Gastrocnemius medialis (tissue), 4 donors: ENCODE measurements around the gene LAMA2. TPM values are rescaled to one million over a fixed set of nuclear protein-coding genes. Genes with fewer than 3 reads are reported as not detected.

ENCODE experiments used
- ATAC-seq, 2 donors: fragments of 150-250 bp; one replicate each; pipeline ENCODE4 v1.9.1; 2016
- DNase-seq, 2 donors: peaks; one replicate each; pipeline ENCODE4 v3.0.0-alpha.2; 2019
- H3K27ac ChIP-seq, 4 donors: fragments of 200-600 bp; sonication (generic); 1 replicate in 1 of 4; 2 replicates in 3 of 4; pipeline ENCODE4 v1.5.1; 2016 to 2018; ENCODE audit warnings: mild to moderate bottlenecking in 2 of 4, moderate library complexity in 1 of 4
- H3K27me3 ChIP-seq, 3 donors: fragments of 200-600 bp; sonication (generic) in 2 of 3; 1 replicate in 1 of 3; 2 replicates in 2 of 3; pipeline versions ENCODE4 v1.5.1 to v1.6.0; 2016 to 2019; ENCODE audit warnings: mild to moderate bottlenecking in 1 of 3, moderate library complexity in 1 of 3
- H3K36me3 ChIP-seq, 2 donors: fragments of 200-600 bp; sonication (generic) in 1 of 2; one replicate each; pipeline ENCODE4 v1.5.1; 2017 to 2018
- H3K4me1 ChIP-seq, 2 donors: fragments of 200-600 bp; sonication (generic) in 1 of 2; one replicate each; pipeline ENCODE4 v1.5.1; 2016 to 2017; ENCODE audit warnings: mild to moderate bottlenecking in 2 of 2
- H3K4me3 ChIP-seq, 4 donors: fragments of 200-600 bp; sonication (generic) in 3 of 4; 1 replicate in 1 of 4; 2 replicates in 3 of 4; pipeline ENCODE4 v1.5.1; 2016 to 2019; ENCODE audit warnings: mild to moderate bottlenecking in 2 of 4
- H3K9me3 ChIP-seq, 3 donors: fragments of 200-600 bp; sonication (generic) in 2 of 3; 1 replicate in 1 of 3; 2 replicates in 2 of 3; pipeline ENCODE4 v1.5.1; 2016 to 2019
- POLR2A ChIP-seq, 2 donors: fragments of 450-650 bp; IDR thresholded peaks; one replicate each; pipeline ENCODE4 v1.6.1; 2017; ENCODE audit warnings: antibody characterized with exemption in 2 of 2, mild to moderate bottlenecking in 2 of 2, moderate library complexity in 2 of 2
- in situ Hi-C, 4 donors: fragments of 200-750 bp; cut with MboI; loops; one replicate each; pipeline versions ENCODE4 v1.15.0 to v1.8.0; 2017; ENCODE audit warnings: low sequenced_read_pairs in 4 of 4
- intact Hi-C: fragments of 100-400 bp; cut with DNase I; formaldehyde crosslinking; loops from one replicate; pipeline ENCODE4 v1.15.1; 2023; ENCODE audit warnings: low total_unique reads
- total RNA-seq, 4 donors: library from RNA; depleted of rRNA; stranded (reverse); fragments of >200 nt; gene quantifications; one replicate each; pipeline versions ENCODE4 v1.1.0 to v1.2.3, GENCODE V29; 2016
- TF ChIP-seq, protein P1 (sequence below), 5 experiments: fragments of 450-650 bp in 3 of 5; fragments of 200-600 bp in 2 of 5; sonication (generic) in 2 of 5; IDR thresholded peaks in 4 of 5; conservative IDR thresholded peaks in 1 of 5; 1 replicate in 4 of 5; 2 replicates in 1 of 5; pipeline ENCODE4 v1.5.1; 2016 to 2019; ENCODE audit warnings: antibody characterized with exemption in 5 of 5, mild to moderate bottlenecking in 3 of 5, moderate library complexity in 3 of 5

The LAMA2 gene
- total RNA-seq, 4 donors from 2014 or later: 52.9 to 113 (median 71.3) TPM

DNA sequence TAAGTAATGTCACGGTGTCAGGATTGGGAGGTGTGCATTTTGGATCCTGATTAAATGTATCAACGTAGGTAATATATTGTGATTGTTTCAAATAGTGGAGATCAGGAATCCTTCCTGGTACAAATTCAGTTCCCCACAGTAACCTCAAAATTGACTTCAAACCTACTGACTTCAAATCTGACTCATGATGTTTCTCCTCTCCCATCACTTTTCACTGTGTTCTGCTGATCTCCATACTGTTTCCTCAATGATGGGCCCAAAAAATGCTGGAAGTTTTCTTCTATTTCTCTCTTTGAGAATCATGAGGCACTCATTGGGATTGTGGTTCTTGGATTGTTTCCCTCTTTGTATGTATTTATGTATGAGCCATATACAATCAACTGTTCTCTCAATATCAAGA, 35.9 kb downstream of the LAMA2 start:
- in situ Hi-C loops (no loop called here), intact Hi-C loops (no loop called here)
- H3K27me3 ChIP-seq: no peaks in the 10 kb centered on the region
- TF ChIP-seq, protein P1, sequence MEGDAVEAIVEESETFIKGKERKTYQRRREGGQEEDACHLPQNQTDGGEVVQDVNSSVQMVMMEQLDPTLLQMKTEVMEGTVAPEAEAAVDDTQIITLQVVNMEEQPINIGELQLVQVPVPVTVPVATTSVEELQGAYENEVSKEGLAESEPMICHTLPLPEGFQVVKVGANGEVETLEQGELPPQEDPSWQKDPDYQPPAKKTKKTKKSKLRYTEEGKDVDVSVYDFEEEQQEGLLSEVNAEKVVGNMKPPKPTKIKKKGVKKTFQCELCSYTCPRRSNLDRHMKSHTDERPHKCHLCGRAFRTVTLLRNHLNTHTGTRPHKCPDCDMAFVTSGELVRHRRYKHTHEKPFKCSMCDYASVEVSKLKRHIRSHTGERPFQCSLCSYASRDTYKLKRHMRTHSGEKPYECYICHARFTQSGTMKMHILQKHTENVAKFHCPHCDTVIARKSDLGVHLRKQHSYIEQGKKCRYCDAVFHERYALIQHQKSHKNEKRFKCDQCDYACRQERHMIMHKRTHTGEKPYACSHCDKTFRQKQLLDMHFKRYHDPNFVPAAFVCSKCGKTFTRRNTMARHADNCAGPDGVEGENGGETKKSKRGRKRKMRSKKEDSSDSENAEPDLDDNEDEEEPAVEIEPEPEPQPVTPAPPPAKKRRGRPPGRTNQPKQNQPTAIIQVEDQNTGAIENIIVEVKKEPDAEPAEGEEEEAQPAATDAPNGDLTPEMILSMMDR (IDR thresholded peaks at IDR 0.05 in 4 of 5, conservative IDR thresholded peaks at IDR 0.05 in 1 of 5): no peak
- no peak for TF ChIP-seq POLR2A (IDR thresholded peaks at IDR 0.05)
- no peak overlapping the region for H3K27ac ChIP-seq
- H3K36me3 ChIP-seq: no peaks in the 10 kb centered on the region
- peaks cover 0 to 5% of the 10 kb centered on the region in 2 donors for H3K4me1 ChIP-seq
- H3K9me3 ChIP-seq: no peaks in the 10 kb centered on the region
- H3K4me3 ChIP-seq: no peak overlapping the region
- no peak for DNase-seq
- ATAC-seq: no peak

DNA sequence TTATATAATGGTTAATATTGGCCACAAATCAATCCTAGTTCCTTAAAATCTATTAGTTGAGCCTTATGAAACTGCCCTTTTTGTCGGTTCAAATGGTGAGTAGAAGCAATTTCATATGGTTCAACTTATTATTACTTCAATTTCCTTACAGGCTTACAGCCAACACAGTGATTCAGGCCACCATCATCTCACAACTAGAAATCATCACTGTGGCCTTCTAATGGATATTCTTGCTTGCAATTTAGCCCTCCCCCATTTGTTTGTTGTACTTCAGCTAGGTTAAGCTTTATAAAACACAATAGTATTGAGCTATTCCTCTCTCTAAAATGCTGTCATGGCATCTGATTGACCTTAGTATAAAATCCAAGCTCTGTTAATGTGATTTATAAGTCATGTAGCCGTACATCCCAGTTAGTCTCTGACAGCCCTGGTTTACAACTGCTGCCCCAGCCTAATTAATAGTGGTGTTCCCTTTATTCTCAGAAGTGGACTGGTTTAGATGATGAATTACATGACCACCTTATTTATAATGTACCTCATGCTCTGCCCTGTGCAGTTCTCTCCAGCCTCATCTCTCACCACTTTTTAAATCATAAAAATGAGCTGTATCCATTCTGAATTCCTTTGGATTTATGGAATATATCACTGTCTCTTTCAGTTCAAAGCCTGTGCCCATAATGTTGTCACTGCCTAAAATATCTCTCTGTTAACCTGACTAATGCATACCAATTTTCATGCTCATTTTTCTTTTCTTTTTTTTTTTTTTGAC, 36.7 kb downstream of the LAMA2 start:
- DNase-seq (no peak), ATAC-seq (no peak)
- no peaks in the 10 kb centered on the region for H3K27me3 ChIP-seq
- H3K9me3 ChIP-seq: no peaks in the 10 kb centered on the region
- TF ChIP-seq, protein P1 (IDR thresholded peaks at IDR 0.05 in 4 of 5, conservative IDR thresholded peaks at IDR 0.05 in 1 of 5): no peak
- TF ChIP-seq POLR2A (IDR thresholded peaks at IDR 0.05): no peak
- H3K4me1 ChIP-seq: no peaks in the 10 kb centered on the region
- intact Hi-C loops (no loop called here), in situ Hi-C loops (no loop called here)
- no peak overlapping the region for H3K4me3 ChIP-seq
- H3K27ac ChIP-seq: no peak overlapping the region
- H3K36me3 ChIP-seq: no peaks in the 10 kb centered on the region

DNA sequence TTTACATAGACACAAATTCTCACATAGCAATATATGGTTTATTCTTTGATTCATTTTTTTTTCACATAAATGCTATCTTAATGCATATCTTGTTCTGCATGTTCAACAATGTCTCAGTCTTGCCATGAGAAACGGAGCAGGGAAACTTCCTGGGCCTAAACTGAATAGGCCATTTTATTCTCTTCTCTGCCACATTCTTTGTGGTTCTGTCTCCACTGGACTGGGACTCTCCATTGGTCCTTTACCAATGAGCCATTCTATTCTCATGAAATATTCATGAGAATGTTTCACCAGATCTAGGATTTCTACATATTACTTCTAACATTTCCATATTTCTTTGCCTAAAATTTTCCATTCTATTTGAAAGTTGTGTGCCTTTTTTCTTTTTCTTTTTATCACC, 42.8 kb downstream of the LAMA2 start:
- no peak for DNase-seq
- Histone ChIP-seq H3K9me3 (no peaks in the 10 kb centered on the region), H3K27me3 (no peaks in the 10 kb centered on the region), H3K4me3 (no peak overlapping the region), H3K36me3 (no peaks in the 10 kb centered on the region), H3K27ac (no peak overlapping the region), H3K4me1 (no peaks in the 10 kb centered on the region)
- no peak for ATAC-seq
- in situ Hi-C loops: no loop called here
- TF ChIP-seq, protein P1 (IDR thresholded peaks at IDR 0.05 in 4 of 5, conservative IDR thresholded peaks at IDR 0.05 in 1 of 5): no peak
- TF ChIP-seq POLR2A (IDR thresholded peaks at IDR 0.05): no peak
- intact Hi-C loops: no loop called here

DNA sequence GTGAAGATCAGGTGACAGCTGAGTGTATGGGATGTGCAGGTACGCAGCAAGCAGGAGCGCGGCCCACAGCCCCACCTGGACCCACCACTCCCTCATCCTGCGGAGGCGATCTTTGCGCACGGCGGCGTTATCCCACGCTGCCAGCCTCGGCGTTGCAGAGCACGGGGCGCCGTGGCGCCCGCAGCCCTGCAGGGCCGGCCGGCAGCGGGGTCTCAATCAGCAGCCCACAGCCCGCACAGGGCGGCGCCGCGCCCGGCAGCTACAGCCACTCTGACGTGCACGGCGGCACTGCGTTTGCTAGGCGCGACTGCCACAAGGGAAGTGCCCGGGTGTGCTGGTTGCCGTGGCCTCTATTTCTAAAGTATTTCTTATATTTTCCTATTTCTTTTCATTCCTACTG, 46.9 kb downstream of the LAMA2 start:
- intact Hi-C loops: no loop called here
- Histone ChIP-seq H3K36me3 (no peaks in the 10 kb centered on the region), H3K4me1 (no peaks in the 10 kb centered on the region), H3K9me3 (no peaks in the 10 kb centered on the region), H3K27ac (no peak overlapping the region), H3K4me3 (no peak overlapping the region), H3K27me3 (no peaks in the 10 kb centered on the region)
- in situ Hi-C loops: no loop called here
- no peak for TF ChIP-seq POLR2A (IDR thresholded peaks at IDR 0.05)
- TF ChIP-seq, protein P1 (IDR thresholded peaks at IDR 0.05 in 4 of 5, conservative IDR thresholded peaks at IDR 0.05 in 1 of 5): no peak
- DNase-seq: no peak
- ATAC-seq: no peak

DNA sequence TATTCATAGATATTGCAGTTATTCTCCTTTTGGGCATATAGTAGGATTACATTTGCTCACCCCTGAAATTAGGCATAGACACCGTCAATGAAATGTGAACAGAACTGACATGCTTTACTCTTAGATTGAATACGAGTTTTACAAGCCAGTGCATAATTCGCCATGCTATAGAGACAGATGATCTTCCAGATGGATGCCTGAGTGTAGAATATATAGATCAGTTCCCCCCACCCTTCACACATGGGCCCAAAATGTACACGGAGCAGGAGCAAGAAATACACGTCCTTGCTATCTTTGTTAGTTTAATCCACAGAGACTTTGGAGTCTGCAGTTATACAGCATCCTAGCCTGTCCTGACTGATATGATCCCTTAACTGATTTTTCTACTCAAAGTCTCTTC, 47.4 kb downstream of the LAMA2 start:
- H3K27ac ChIP-seq: no peak overlapping the region
- no peaks in the 10 kb centered on the region for H3K27me3 ChIP-seq
- no peaks in the 10 kb centered on the region for H3K4me1 ChIP-seq
- DNase-seq: no peak
- no peak for ATAC-seq
- intact Hi-C loops (no loop called here), in situ Hi-C loops (no loop called here)
- H3K4me3 ChIP-seq: no peak overlapping the region
- no peaks in the 10 kb centered on the region for H3K9me3 ChIP-seq
- TF ChIP-seq, protein P1 (IDR thresholded peaks at IDR 0.05 in 4 of 5, conservative IDR thresholded peaks at IDR 0.05 in 1 of 5): no peak
- TF ChIP-seq POLR2A (IDR thresholded peaks at IDR 0.05): no peak
- H3K36me3 ChIP-seq: no peaks in the 10 kb centered on the region
